CD14-positive monocyte (primary cell): ENCODE results near the gene RER1. TPM values are rescaled to one million over a fixed set of nuclear protein-coding genes. Genes with fewer than 3 reads are reported as not detected.

ENCODE experiments used
- DNase-seq, 3 donors: peaks; one replicate each; pipeline ENCODE4 v3.0.0-alpha.2; 2011 to 2022
- H2AFZ ChIP-seq: 2 replicates; pipeline ENCODE4 v1.6.0; 2012; ENCODE audit warnings: mild to moderate bottlenecking, low read depth, low read length, inconsistent platforms; ENCODE audit not compliant: insufficient read depth, poor library complexity, severe bottlenecking
- H3K27ac ChIP-seq, 2 donors: 1 replicate in 1 of 2; 2 replicates in 1 of 2; pipeline ENCODE4 v1.5.1; 2012 to 2013; ENCODE audit warnings: low read length in 2 of 2, control low read depth in 1 of 2, inconsistent platforms in 1 of 2, low read depth in 1 of 2, mild to moderate bottlenecking in 1 of 2
- H3K27me3 ChIP-seq, 2 donors: one replicate each; pipeline versions ENCODE4 v1.6.0 to v1.6.1; 2011 to 2013; ENCODE audit warnings: low read length in 2 of 2; ENCODE audit not compliant: control insufficient read depth in 2 of 2, insufficient read depth in 2 of 2
- H3K36me3 ChIP-seq, 2 donors: replicated peaks in 1 of 2; 1 replicate in 1 of 2; 2 replicates in 1 of 2; pipeline versions ENCODE4 v1.5.1 to v1.6.1; 2012 to 2013; ENCODE audit warnings: low read length in 2 of 2, control low read depth in 1 of 2, inconsistent platforms in 1 of 2, mild to moderate bottlenecking in 1 of 2; ENCODE audit not compliant: insufficient read depth in 2 of 2, control insufficient read depth in 1 of 2
- H3K4me1 ChIP-seq, 2 donors: 1 replicate in 1 of 2; 2 replicates in 1 of 2; pipeline versions ENCODE4 v1.5.1 to v1.6.1; 2012 to 2013; ENCODE audit warnings: low read length in 2 of 2, control low read depth in 1 of 2, inconsistent platforms in 1 of 2, mild to moderate bottlenecking in 1 of 2, moderate library complexity in 1 of 2; ENCODE audit not compliant: insufficient read depth in 2 of 2, control insufficient read depth in 1 of 2
- H3K4me2 ChIP-seq: replicated peaks from 2 replicates; pipeline ENCODE3; 2012; ENCODE audit warnings: low read length, moderate library complexity, mild to moderate bottlenecking; ENCODE audit not compliant: poor library complexity, severe bottlenecking; ENCODE audit errors: extremely low read depth
- H3K4me3 ChIP-seq, 3 experiments: fragments of 200-600 bp in 1 of 3; sonication (generic) in 1 of 3; replicated peaks in 1 of 3; 1 replicate in 2 of 3; 2 replicates in 1 of 3; pipeline ENCODE4 v1.5.1; 2011 to 2013; ENCODE audit warnings: low read length in 3 of 3, mild to moderate bottlenecking in 3 of 3, control low read depth in 2 of 3, low read depth in 2 of 3, inconsistent platforms in 1 of 3, moderate library complexity in 1 of 3
- H3K79me2 ChIP-seq: 2 replicates; pipeline ENCODE4 v1.6.0; 2012; ENCODE audit warnings: mild to moderate bottlenecking, control low read depth, inconsistent platforms, low read length, moderate library complexity; ENCODE audit not compliant: insufficient read depth
- H3K9ac ChIP-seq: 2 replicates; pipeline ENCODE4 v1.6.0; 2017; ENCODE audit warnings: low read length, mild to moderate bottlenecking; ENCODE audit not compliant: insufficient read depth, poor library complexity, severe bottlenecking
- H3K9me3 ChIP-seq, 2 donors: replicated peaks in 1 of 2; 1 replicate in 1 of 2; 2 replicates in 1 of 2; pipeline versions ENCODE4 v1.5.1 to v1.6.1; 2012 to 2013; ENCODE audit warnings: low read length in 2 of 2, control low read depth in 1 of 2; ENCODE audit not compliant: control insufficient read depth in 1 of 2, insufficient read depth in 1 of 2
- H4K20me1 ChIP-seq: 2 replicates; pipeline ENCODE4 v1.6.0; 2012; ENCODE audit warnings: mild to moderate bottlenecking, low read length, control low read depth, moderate library complexity; ENCODE audit not compliant: insufficient read depth
- H3K27ac Mint-ChIP-seq, 7 donors: one replicate each; pipeline ENCODE4 v1.8.0; 2020; ENCODE audit warnings: mild to moderate bottlenecking in 7 of 7, mixed read lengths in 7 of 7, moderate library complexity in 6 of 7, inconsistent platforms in 2 of 7
- H3K27me3 Mint-ChIP-seq, 3 donors: one replicate each; pipeline ENCODE4 v1.8.0; 2021 to 2022; ENCODE audit warnings: low read depth in 3 of 3, mild to moderate bottlenecking in 3 of 3, mixed read lengths in 3 of 3, moderate library complexity in 3 of 3, inconsistent platforms in 1 of 3
- H3K36me3 Mint-ChIP-seq, 2 donors: one replicate each; pipeline ENCODE4 v1.8.0; 2020; ENCODE audit warnings: mixed read lengths in 2 of 2, inconsistent platforms in 1 of 2, mild to moderate bottlenecking in 1 of 2
- H3K4me1 Mint-ChIP-seq: one replicate; pipeline ENCODE4 v1.8.0; 2020; ENCODE audit warnings: mild to moderate bottlenecking, mixed read lengths
- H3K4me3 Mint-ChIP-seq, 2 donors: one replicate each; pipeline ENCODE4 v1.8.0; 2020; ENCODE audit warnings: mild to moderate bottlenecking in 2 of 2, mixed read lengths in 2 of 2, moderate library complexity in 1 of 2
- H3K9me3 Mint-ChIP-seq, 7 donors: one replicate each; pipeline ENCODE4 v1.8.0; 2020 to 2022; ENCODE audit warnings: mixed read lengths in 7 of 7, mild to moderate bottlenecking in 6 of 7, moderate library complexity in 6 of 7, inconsistent platforms in 2 of 7
- WGBS: methylation state at CpG from one replicate; pipeline ENCODE4 v1.1.5; 2013; ENCODE audit warnings: missing lambda C conversion rate; ENCODE audit not compliant: insufficient coverage; 5-methylcytosine and 5-hydroxymethylcytosine counted together
- intact Hi-C, 2 donors: fragments of 100-400 bp; cut with micrococcal nuclease; formaldehyde crosslinking; loops; one replicate each; pipeline versions ENCODE4 v1.15.0 to v1.15.1; 2023
- polyA plus RNA-seq, 3 donors: library from polyadenylated mRNA; depleted of rRNA in 1 of 3; unstranded in 2 of 3; stranded (reverse) in 1 of 3; fragments of 300-500 nt in 2 of 3; fragments of >200 nt in 1 of 3; fragmentation: Illumina TruSeq in 2 of 3; gene quantifications; 1 replicate in 2 of 3; 2 replicates in 1 of 3; pipeline ENCODE4 v1.2.3, GENCODE V29; 2012 to 2021
- TF ChIP-seq, protein P1 (sequence below): fragments of 200-600 bp; IDR thresholded peaks from one replicate; pipeline ENCODE4 v1.8.0; 2022; ENCODE audit warnings: antibody characterized with exemption, mild to moderate bottlenecking

Gene RER1
- polyA plus RNA-seq, 3 donors, result 98.3 to 235 (median 193) TPM

DNA sequence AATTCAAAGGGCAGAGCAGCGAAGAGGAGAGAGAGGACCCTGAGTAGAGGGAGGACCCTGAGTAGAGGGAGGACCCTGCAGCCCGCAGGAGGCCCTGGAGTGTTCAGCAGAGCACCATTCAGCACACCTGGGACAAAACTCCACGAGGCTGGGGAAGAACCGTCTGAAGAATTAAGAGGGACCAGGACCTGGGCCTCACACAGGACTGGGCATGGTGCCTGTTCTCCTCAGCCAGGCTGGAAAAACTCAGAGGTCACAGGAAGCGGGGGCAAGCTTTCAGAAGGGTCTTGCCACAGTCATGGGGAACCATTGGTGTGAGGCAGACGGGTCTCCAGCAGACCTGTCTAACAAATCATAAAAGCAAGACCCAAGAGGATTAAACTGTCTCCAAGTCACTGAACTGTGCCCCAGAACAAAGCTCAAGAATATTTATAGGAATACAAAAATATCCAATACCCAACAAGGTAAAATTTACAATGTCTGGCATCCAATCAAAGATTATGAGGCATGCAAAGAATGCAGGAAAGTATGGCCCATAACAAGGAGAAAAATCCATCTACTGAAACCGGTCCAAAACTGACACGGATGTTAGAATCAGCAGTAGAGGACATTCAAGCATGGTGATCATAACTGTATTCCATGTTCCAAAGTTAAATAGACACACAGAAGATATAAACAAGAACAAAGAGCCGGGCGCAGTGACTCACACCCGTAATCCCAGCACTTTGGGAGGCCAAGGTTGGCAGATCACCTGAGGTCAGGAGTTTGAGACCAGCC, 30.9 kb upstream of the RER1 start:
- H3K36me3 ChIP-seq, result no peaks in the 10 kb centered on the region
- no peak overlapping the region for H3K4me3 Mint-ChIP-seq
- H3K36me3 Mint-ChIP-seq, result no peaks in the 10 kb centered on the region
- H3K4me3 ChIP-seq, result no peak overlapping the region
- peaks cover 4 to 18% (median 11%) of the 10 kb centered on the region in 7 donors for H3K9me3 Mint-ChIP-seq
- no peaks in the 10 kb centered on the region for H3K9me3 ChIP-seq
- H3K4me2 ChIP-seq, result no peak overlapping the region
- WGBS, result 88% methylated on average over 11 of the region's 11 CpGs
- peaks cover 0 to 3% of the 10 kb centered on the region in 2 donors for H3K4me1 ChIP-seq
- H3K79me2 ChIP-seq, result no peaks in the 10 kb centered on the region
- DNase-seq, result no peak
- no peaks in the 10 kb centered on the region for H4K20me1 ChIP-seq
- peaks cover 1 to 9% (median 4%) of the 10 kb centered on the region in 3 donors for H3K27me3 Mint-ChIP-seq
- no peak overlapping the region for H3K27ac Mint-ChIP-seq
- intact Hi-C loops, result no loop called here
- H3K9ac ChIP-seq, result no peak overlapping the region
- TF ChIP-seq, protein P1, sequence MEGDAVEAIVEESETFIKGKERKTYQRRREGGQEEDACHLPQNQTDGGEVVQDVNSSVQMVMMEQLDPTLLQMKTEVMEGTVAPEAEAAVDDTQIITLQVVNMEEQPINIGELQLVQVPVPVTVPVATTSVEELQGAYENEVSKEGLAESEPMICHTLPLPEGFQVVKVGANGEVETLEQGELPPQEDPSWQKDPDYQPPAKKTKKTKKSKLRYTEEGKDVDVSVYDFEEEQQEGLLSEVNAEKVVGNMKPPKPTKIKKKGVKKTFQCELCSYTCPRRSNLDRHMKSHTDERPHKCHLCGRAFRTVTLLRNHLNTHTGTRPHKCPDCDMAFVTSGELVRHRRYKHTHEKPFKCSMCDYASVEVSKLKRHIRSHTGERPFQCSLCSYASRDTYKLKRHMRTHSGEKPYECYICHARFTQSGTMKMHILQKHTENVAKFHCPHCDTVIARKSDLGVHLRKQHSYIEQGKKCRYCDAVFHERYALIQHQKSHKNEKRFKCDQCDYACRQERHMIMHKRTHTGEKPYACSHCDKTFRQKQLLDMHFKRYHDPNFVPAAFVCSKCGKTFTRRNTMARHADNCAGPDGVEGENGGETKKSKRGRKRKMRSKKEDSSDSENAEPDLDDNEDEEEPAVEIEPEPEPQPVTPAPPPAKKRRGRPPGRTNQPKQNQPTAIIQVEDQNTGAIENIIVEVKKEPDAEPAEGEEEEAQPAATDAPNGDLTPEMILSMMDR, result no peak
- no peaks in the 10 kb centered on the region for H3K27me3 ChIP-seq
- peaks cover 8% of the 10 kb centered on the region for H3K4me1 Mint-ChIP-seq
- no peak overlapping the region for H3K27ac ChIP-seq
- H2AFZ ChIP-seq, result no peak overlapping the region

DNA sequence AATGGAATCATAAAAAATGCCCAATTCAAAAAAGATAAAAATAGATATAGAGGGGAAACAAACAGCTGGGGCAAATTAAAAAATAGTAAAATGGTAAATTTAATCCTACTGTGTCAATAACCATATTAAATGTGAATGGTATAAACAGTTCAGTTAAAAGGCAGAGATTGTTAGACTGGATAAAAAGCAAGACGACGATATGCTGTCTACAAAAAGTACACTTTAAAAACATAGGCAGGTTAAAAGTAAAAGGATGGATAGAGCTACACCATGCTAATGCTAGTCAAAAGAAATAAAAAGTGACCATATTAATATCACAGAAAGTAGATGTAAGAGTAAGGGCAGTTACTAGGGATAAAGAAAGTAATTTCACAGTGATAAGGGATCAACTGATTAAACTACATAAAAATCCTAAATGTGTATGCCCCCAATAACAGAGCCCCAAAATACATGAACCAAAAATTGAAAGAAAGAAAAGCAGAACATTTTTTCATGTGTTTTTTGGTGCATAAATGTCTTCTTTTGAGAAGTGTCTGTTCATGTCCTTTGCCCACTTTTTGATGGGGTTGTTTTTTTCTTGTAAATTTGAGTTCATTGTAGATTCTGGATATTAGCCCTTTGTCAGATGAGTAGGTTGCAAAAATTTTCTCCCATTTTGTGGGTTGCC, 27.7 kb upstream of the RER1 start:
- no peaks in the 10 kb centered on the region for H3K36me3 Mint-ChIP-seq
- Histone ChIP-seq H3K4me2 (no peak overlapping the region), H3K36me3 (no peaks in the 10 kb centered on the region), H4K20me1 (no peaks in the 10 kb centered on the region), H3K9ac (no peak overlapping the region), H3K4me3 (no peak overlapping the region), H3K9me3 (no peaks in the 10 kb centered on the region), H3K27me3 (no peaks in the 10 kb centered on the region), H3K4me1 (peaks cover 0 to 3% of the 10 kb centered on the region in 2 donors), H3K27ac (no peak overlapping the region), H3K79me2 (no peaks in the 10 kb centered on the region), H2AFZ (no peak overlapping the region)
- no peak for DNase-seq
- intact Hi-C loops, result no loop called here
- peaks cover 0 to 9% (median 4%) of the 10 kb centered on the region in 3 donors for H3K27me3 Mint-ChIP-seq
- H3K27ac Mint-ChIP-seq, result no peak overlapping the region
- WGBS, result no CpG with 5 or more reads among the region's 2 CpGs
- H3K4me3 Mint-ChIP-seq, result no peak overlapping the region
- peaks cover 4 to 18% (median 11%) of the 10 kb centered on the region in 7 donors for H3K9me3 Mint-ChIP-seq
- TF ChIP-seq, protein P1, result no peak
- peaks cover 8% of the 10 kb centered on the region for H3K4me1 Mint-ChIP-seq
